HepG2 (cell line): ENCODE measurements around the gene TK1. TPM values are rescaled to one million over a fixed set of nuclear protein-coding genes. Genes with fewer than 3 reads are reported as not detected.

Experiments
- CEBPG ChIP-seq: IDR thresholded peaks from 2 replicates; pipeline ENCODE4 v1.6.1; 2016
- E2F1 ChIP-seq: sonication (generic); formaldehyde crosslinking; IDR thresholded peaks from 2 replicates; pipeline ENCODE4 v1.5.0; 2020; ENCODE audit warnings: missing genetic modification reagents
- ELF1 ChIP-seq: sonication (generic); formaldehyde crosslinking; IDR thresholded peaks from 2 replicates; pipeline ENCODE4 v1.4.0; 2020; ENCODE audit warnings: missing genetic modification reagents
- FOXO4 ChIP-seq: sonication (generic); formaldehyde crosslinking; conservative IDR thresholded peaks from 2 replicates; pipeline ENCODE4 v1.8.1; 2023; ENCODE audit warnings: missing genetic modification reagents
- IRF9 ChIP-seq: sonication (generic); formaldehyde crosslinking; IDR thresholded peaks from 2 replicates; pipeline ENCODE4 v1.8.0; 2022; ENCODE audit warnings: missing genetic modification reagents, mild to moderate bottlenecking, borderline replicate concordance
- MLXIP ChIP-seq: sonication (generic); formaldehyde crosslinking; IDR thresholded peaks from 2 replicates; pipeline ENCODE4 v1.9.0; 2021; ENCODE audit warnings: missing genetic modification reagents, borderline replicate concordance
- MTERF4 ChIP-seq: sonication (generic); formaldehyde crosslinking; IDR thresholded peaks from 2 replicates; pipeline ENCODE4 v1.8.0; 2023; ENCODE audit warnings: mild to moderate bottlenecking, missing genetic modification reagents
- REL ChIP-seq: sonication (generic); formaldehyde crosslinking; conservative IDR thresholded peaks from 2 replicates; pipeline ENCODE4 v1.8.0; 2022; ENCODE audit warnings: mild to moderate bottlenecking, missing genetic modification reagents, moderate library complexity
- SNAPC5 ChIP-seq: sonication (generic); formaldehyde crosslinking; IDR thresholded peaks from 2 replicates; pipeline ENCODE4 v1.8.1; 2023; ENCODE audit warnings: mild to moderate bottlenecking, missing genetic modification reagents, borderline replicate concordance
- ZBTB34 ChIP-seq: sonication (generic); formaldehyde crosslinking; IDR thresholded peaks from 2 replicates; pipeline ENCODE4 v1.8.0; 2022; ENCODE audit warnings: mild to moderate bottlenecking, missing genetic modification reagents
- ZC3H4 ChIP-seq: sonication (generic); formaldehyde crosslinking; IDR thresholded peaks from 2 replicates; pipeline ENCODE4 v1.4.0; 2020; ENCODE audit warnings: missing genetic modification reagents, borderline replicate concordance
- ZMAT3 ChIP-seq: sonication (generic); formaldehyde crosslinking; conservative IDR thresholded peaks from 2 replicates; pipeline ENCODE4 v1.7.0; 2021; ENCODE audit warnings: missing genetic modification reagents
- ZNF280D ChIP-seq: sonication (generic); formaldehyde crosslinking; IDR thresholded peaks from 2 replicates; pipeline ENCODE4 v1.5.1; 2020; ENCODE audit warnings: mild to moderate bottlenecking, missing genetic modification reagents
- polyA plus RNA-seq, 8 experiments: library from polyadenylated mRNA; depleted of rRNA in 3 of 8; stranded (reverse) in 7 of 8; unstranded in 1 of 8; fragments of >200 nt; fragmentation: Illumina TruSeq in 4 of 8; extraction: Trizol in 4 of 8; gene quantifications; 2 replicates each; pipeline versions ENCODE4 v1.2.1 to v1.2.3, GENCODE V29; 2011 to 2016; ENCODE audit warnings: low read depth in 4 of 8, missing spikeins in 1 of 8, mixed read lengths in 1 of 8; ENCODE audit not compliant: insufficient read depth in 1 of 8
- total RNA-seq, 5 experiments: library from RNA; depleted of rRNA; stranded (reverse); fragments of >200 nt; fragmentation: Illumina TruSeq; extraction: Trizol; gene quantifications; 2 replicates each; pipeline ENCODE4 v1.2.3, GENCODE V29; 2016; ENCODE audit warnings: low read depth in 1 of 5

The TK1 gene
- total and polyA plus RNA-seq, 2 of the 13 experiments (the other 11 are each of a cell fraction or from before 2014, with no cell fraction given): 45.0 to 96.0 TPM

GRCh38 chr17:78214016-78214705, 27.3 kb upstream of the TK1 start, which contains the start of gene BIRC5 (continued):
- TF ChIP-seq SNAPC5 (CRISPR knock-in tag) (peak; percentile 53; the same call in 1 of the 2 replicates), REL (peak; percentile 98), FOXO4 (CRISPR knock-in tag) (no peak), ELF1 (CRISPR knock-in tag) (peak; percentile 72), E2F1 (CRISPR knock-in tag) (peak; percentile 99), ZNF280D (CRISPR knock-in tag) (peak; percentile 87; the same call in 1 of the 2 replicates), MTERF4 (CRISPR knock-in tag) (peak; percentile 55; the same call in 1 of the 2 replicates), ZC3H4 (CRISPR knock-in tag) (no peak), MLXIP (CRISPR knock-in tag) (peak; percentile 67; the same call in 1 of the 2 replicates), IRF9 (peak; percentile 68; the same call in 1 of the 2 replicates), ZBTB34 (CRISPR knock-in tag) (0 out of 2 replicates have a peak, but pooled peaks have one; percentile 41), ZMAT3 (CRISPR knock-in tag) (0 out of 2 replicates have a peak, but pooled peaks have one; percentile 61), CEBPG (CRISPR knock-in tag) (peak; percentile 35; the same call in 1 of the 2 replicates)
